GM19238 (cell line): Measurements from ENCODE around the gene AK2.
"Not testable (repeated sequence)": the region's sequence is repeated elsewhere in the genome, so short reads cannot be mapped to it uniquely, and the experiment has no call there.

ENCODE experiments used
- DNase-seq: peaks from one replicate; pipeline ENCODE4 v3.0.0; 2011; ENCODE audit warnings: low spot score; ENCODE audit not compliant: insufficient read length

Gene AK2

GRCh38 chr1:32975055-32975454, 61.6 kb downstream of the AK2 start:
- DNase-seq: not testable (repeated sequence)

DNA sequence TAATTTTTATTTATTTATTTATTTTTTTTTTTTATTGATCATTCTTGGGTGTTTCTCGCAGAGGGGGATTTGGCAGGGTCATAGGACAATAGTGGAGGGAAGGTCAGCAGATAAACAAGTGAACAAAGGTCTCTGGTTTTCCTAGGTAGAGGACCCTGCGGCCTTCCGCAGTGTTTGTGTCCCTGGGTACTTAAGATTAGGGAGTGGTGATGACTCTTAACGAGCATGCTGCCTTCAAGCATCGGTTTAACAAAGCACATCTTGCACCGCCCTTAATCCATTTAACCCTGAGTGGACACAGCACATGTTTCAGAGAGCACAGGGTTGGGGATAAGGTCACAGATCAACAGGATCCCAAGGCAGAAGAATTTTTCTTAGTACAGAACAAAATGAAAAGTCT, 63.2 kb downstream of the AK2 start:
- not testable (repeated sequence) for DNase-seq

GRCh38 chr1:32972814-32973428, 63.8 kb downstream of the AK2 start:
- DNase-seq: no peak

- no peak for DNase-seq
Measured at GRCh38 chr1:32971576-32971975, 65.1 kb downstream of the AK2 start.

DNA sequence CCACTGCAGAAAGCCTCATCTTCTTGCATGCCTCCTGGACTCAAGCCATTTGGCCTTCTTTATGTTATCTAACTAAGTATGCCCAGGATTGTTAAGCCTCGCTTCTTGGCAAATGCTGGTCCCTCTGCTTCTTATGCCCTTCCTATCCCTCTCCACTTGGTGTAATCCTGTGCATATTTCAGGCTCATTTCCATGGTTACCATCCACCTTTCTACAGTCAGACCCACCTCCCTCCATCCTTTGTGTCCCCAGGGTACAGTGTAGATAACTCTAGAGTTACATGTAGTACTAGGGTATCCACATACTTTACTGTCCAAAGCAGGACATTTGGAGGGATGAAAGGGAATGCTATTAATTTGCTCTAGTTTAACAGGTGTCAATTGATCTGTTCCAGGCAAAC, 65.5 kb downstream of the AK2 start:
- DNase-seq: no peak

DNA sequence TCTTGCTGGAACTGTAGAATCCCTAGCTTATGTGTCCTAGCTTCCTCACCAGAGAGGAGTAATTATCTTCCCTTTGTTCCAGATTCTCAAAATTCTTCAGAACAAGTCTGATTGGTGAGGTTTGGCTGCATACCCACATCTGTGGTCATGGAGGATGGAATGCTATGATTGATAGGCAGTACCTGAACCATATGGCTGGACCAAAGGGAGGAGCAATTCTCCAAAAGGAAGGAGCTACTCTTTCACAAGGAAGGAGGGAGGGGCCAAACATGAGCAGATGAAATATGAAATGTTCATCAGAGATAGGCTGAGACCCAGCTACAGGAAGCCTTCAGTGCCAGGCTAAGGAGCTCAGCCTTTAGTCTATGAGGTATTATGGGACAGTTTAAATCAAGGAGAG, 67.1 kb downstream of the AK2 start:
- no peak for DNase-seq

DNA sequence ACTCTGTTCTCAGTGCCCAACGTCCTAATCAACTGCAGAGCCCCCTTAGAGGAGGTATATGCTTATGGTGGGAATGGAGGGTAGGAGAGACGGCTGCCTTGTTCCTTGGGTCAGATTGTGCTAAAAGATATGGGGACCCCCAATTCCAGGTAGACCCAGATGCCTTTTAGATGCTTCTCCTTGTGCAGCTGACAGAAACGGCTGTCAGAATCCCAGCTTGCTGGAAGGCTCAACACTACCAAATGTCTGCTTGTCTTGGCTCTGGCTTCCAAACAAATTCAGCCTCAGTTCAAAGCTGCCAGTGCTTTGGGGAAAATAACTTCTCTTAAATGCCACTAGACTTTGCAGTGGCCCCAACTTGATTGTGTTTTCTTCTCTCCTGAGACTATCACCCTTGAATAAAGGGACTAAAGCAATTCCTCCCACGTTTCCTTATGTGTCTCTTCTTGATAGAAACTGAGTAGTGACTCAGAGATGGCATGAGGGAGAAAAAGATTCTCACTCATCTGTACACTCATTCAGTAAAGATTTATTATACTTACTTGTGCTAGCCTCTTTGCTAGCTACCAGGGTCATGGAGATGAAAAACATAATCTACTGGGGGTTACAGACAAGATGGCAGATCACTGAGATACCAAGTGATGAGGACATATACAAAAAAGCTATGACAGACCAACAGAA, 68.7 kb downstream of the AK2 start:
- no peak for DNase-seq

DNA sequence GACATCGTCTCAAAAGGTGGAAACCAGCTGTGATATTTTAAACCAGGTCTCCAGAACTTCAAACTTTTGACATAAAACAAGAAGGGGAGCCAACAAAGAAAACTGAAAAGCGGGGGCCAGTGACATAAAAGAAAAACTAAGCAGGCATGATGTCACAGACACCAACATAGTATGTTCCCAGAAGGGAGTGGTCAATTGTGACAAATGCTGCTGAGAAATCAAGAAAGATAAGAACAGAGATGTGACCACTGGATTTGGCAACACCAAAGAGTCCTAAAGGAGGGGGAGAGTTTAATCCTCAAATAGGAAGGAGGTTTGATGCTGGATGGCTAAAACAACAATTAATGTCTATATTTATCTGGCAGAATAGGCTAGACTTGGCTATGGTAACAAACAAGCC, 69.8 kb downstream of the AK2 start:
- DNase-seq: no peak

DNA sequence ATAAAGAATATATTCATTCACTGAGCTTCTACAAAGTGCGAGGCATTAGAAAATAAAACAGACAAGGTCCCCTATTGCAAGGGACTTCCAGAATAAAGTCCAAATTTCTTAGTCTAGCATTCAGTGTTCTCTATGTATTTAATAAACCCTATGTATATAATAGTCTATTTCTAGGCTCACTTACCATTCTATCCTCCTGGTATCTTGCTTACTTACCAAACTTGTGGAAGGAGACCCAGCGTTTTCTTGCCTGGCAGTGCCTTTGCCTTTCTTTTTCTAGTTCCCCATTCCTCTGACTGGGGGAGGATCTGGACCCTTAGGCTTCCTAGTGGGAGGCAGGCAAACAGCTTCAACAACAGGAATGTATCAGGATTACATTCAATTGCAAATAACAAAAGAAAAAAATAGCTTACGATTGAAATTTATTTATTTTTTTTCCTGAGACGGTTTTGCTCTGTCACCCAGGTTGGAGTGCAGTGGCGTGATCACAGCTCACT, 71.4 kb downstream of the AK2 start:
- DNase-seq: no peak

- DNase-seq: peak; percentile 98
Measured at GRCh38 chr1:32964461-32965250, 72.0 kb downstream of the AK2 start, which contains the start of gene RNF19B. Gene RNF19B (minus strand): TSS chr1:32964809. CDS start chr1:32964685, 124 bp downstream.

DNA sequence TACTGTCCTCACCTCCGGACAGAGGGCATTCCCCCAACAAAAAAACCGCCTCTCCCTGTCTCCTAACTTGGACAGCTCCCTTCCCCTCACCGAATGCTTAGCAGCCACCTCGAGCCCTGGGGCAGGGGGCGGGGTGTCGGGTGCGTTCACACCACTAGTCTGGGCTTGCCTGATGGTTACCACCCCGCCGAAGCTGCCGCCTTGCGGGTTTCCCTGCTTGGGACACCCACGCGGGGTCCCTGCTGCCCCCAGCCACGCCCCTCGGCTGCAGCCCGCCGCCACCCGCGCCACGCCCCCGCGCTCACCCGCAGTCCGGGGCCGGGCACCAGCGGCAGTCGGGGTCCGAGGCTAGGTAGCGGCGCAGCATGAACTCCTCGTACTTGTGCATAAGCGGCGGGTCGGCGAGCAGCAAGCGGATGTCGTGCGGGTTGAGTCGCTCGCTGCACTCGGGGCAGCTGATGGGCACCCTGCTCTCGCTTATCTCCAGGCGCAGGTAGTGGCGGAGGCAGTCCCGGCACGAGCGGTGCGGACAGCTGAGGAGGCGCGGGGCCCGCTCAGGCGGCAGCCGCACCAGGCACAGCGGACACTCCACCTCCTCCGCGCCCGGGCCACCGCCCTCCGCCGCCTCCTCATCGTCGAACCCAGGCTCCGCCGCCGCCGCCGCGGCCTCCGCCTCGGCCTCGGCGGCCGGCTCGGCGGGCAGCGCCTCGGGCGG, 72.8 kb downstream of the AK2 start:
- DNase-seq: peak; percentile 52

DNA sequence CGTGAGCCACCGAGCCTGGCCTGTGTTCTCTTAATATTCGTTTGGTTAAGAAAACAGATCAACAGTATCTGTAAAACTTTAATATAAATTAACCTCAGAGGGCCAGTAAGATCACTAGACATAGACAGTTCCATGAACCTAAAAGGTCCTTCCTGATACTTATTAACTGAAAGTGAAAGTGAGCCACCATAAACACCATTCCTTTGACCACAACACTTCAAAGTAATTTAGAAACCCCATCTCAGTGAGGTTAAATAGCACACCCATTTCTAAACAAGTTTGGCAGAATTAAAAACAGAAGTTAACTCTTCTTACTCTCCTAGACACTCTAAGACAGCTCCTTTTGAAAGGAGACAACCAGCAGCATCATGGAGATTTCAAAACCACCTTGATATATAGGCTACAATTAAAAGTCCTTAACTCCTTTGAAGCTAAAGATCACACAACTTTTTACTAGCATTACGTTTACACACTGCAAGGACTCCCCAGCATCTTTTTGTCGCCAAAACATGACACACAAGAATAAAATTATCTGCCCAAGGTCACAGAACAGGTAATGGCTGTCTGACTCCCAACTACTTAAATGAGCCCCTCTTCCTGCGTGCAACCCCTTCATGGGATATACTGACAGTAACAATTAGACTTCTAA, 74.3 kb downstream of the AK2 start:
- DNase-seq: peak; percentile 47

DNA sequence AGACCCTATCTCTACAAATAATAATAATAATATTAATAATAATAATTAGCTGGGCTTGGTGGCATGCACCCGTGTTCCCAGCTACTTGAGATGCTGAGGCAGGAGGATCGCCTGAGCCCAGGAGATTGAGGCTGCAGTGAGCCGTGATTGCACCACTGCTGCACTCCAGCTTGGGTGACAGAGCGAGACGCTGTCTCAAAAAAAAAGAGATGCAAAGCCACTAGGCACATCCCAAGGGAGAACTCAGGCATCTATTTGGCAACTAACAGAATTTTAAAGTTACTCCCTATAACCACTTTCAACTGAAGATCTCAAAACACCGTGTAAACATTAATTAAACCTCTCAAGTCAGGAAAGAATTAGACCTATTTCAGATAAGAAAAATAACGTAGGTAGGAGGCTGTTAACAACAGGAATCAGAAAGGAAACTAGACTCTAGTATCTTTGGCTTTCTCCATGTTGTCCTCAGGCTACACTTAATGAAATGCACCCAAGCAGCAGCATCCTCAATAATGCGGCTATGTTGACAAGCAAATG, 75.8 kb downstream of the AK2 start:
- no peak for DNase-seq

GRCh38 chr1:32960342-32960741, 76.3 kb downstream of the AK2 start:
- DNase-seq: no peak

DNA sequence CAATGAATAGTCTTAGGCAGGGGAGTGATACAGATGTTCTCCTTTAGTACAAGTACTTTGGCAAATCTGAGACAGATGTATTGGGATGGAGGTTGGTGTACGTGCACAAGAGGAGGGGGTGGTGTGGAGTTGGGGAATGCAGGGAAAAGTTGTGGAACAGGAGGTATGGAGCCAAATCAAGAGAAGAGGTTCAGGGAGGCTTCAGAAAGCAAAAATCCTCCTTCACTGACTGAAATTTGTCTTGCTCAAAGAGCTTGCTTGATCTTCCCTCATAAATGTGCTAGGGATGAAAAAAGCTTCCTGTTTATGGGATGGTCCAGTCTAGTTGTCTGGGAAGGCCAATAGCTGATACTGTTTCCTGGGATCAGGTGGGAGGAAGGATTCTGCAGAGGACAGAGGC, 77.9 kb downstream of the AK2 start:
- DNase-seq: no peak
